ENCODE results near the gene NEO1. TPM values are rescaled to one million over a fixed set of nuclear protein-coding genes. Genes with fewer than 3 reads are reported as not detected.

The NEO1 gene
- total RNA-seq, 1 donor from 2014 or later = 18.5 TPM

- no peak for DNase-seq (ENCODE audit: low spot score)
Measured at GRCh38 chr15:73353734-73354133, 301.5 kb downstream of the NEO1 start.

- no peak for DNase-seq (ENCODE audit: low spot score)
Measured at GRCh38 chr15:73354241-73354640, 302.0 kb downstream of the NEO1 start.
